ENCODE measurements around the gene KIF16B. TPM values are rescaled to one million over a fixed set of nuclear protein-coding genes. Genes with fewer than 3 reads are reported as not detected.

KIF16B gene
- total RNA-seq, 2 experiments from 2014 or later, result 7.7 to 7.9 TPM

DNA sequence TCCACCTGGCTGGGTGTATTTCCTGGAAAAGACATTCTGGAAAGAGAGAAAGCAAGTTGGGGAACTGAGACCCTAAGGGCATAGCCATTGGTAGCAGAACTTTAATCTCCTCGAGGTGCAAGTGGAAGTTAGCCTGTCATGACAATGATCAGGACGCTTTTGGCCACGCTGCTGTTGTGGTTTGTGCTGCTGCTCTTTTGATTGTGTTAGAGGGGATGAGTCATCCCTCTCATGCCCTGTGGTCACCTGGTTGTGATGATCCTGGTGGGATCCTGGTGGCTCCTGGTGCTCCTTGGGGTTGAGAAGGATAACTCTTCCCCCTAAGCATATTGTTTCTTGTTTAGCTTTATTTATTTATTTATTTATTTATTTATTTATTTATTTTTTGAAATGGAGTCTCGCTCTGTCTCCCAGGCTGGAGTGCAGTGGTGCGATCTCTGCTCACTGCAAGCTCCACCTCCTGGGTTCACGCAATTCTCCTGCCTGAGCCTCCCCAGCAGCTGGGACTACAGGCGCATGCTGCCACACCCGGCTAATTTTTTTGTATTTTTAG is 350.3 kb downstream of the KIF16B start:
- Mint-ChIP-seq H3K27ac (no peak overlapping the region), H3K4me3 (no peak overlapping the region), H3K9me3 (peaks cover 3% of the 10 kb centered on the region), H3K4me1 (ENCODE audit: low read depth) (no peaks in the 10 kb centered on the region), H3K27me3 (no peaks in the 10 kb centered on the region), H3K36me3 (no peaks in the 10 kb centered on the region)
- intact Hi-C loops (cut with micrococcal nuclease), result no loop called here
- CTCF ChIA-PET, result no interaction called here
- no peak for DNase-seq
- POLR2A ChIA-PET, result no interaction called here

Other genes with a start within 250 kb of the KIF16B start
- gene SNRPB2, start 156.6 kb upstream of the KIF16B start, total RNA-seq, result 100 to 1,000 TPM; 109 to 110 TPM
- not detected for gene OTOR, start 174.9 kb upstream of the KIF16B start, total RNA-seq

Measured in activated CD4-positive, alpha-beta memory T cell treated with anti-CD3 and anti-CD28 coated beads for 36 hours (primary cell).